ENCODE measurements around the gene LRRC7.

Gene LRRC7

DNA sequence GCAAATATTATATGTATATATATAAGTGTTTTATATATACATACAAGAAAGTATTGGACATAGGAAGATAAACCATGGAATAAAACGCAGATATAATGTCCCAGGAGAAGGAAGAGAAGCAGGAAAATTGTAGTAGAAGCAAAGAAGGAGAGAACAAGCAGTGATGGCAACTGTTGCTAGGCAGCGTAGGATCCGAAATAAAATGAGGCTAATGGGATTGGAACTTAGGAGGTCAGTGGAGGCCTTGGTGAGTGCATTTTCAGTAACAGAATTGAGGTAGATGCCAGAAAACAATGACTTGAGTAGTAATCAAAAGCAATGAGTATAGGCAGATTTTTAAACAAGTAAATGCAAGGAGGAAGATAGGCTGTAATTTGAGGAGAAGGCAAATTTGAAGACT lies 265.8 kb downstream of the LRRC7 start:
- no peak overlapping the region for H4K8ac ChIP-seq (ENCODE audit: low read depth, low read length)

GRCh38 chr1:69834336-69834735 lies 266.6 kb downstream of the LRRC7 start:
- Histone ChIP-seq H3K36me3 (replicated peaks in 1 of 2; ENCODE audit: control insufficient read depth in 2 of 2, insufficient read depth in 2 of 2, low read length in 2 of 2) (no peaks in the 10 kb centered on the region), H3K9ac (ENCODE audit: low read depth, low read length, poor library complexity) (no peak overlapping the region), H2AK5ac (ENCODE audit: low read depth, low read length) (no peak overlapping the region), H3K4me3 (ENCODE audit: low read length in 2 of 2) (no peak overlapping the region), H3K9me3 (replicated peaks in 1 of 2; ENCODE audit: control insufficient read depth in 2 of 2, insufficient read depth in 1 of 2, low read depth in 1 of 2, low read length in 2 of 2) (no peaks in the 10 kb centered on the region), H3K23ac (ENCODE audit: low read depth, low read length, poor library complexity) (no peak overlapping the region), H2BK12ac (ENCODE audit: low read length) (no peak overlapping the region), H3K4me1 (ENCODE audit: control insufficient read depth in 2 of 2, insufficient read depth in 1 of 2, low read depth in 1 of 2, low read length in 2 of 2) (no peaks in the 10 kb centered on the region), H3K27me3 (ENCODE audit: control insufficient read depth in 3 of 3, insufficient read depth in 3 of 3, low read depth in 1 of 3, low read length in 3 of 3) (no peaks in the 10 kb centered on the region), H4K8ac (ENCODE audit: low read depth, low read length) (no peak overlapping the region), H3K79me1 (ENCODE audit: low read depth, low read length) (no peaks in the 10 kb centered on the region), H4K91ac (ENCODE audit: low read depth, low read length, poor library complexity) (no peak overlapping the region), H2BK120ac (ENCODE audit: low read depth, low read length) (no peak overlapping the region), H3K4me2 (ENCODE audit: insufficient read depth, low read length, poor library complexity, severe bottlenecking) (no peak overlapping the region), H3K27ac (replicated peaks; ENCODE audit: low read length) (no peak overlapping the region), H3K18ac (ENCODE audit: low read length) (no peak overlapping the region), H2BK5ac (ENCODE audit: low read length) (no peak overlapping the region), H2AFZ (ENCODE audit: low read length) (no peak overlapping the region), H2BK15ac (ENCODE audit: low read length) (no peak overlapping the region), H3K14ac (ENCODE audit: low read length) (no peak overlapping the region), H3K4ac (ENCODE audit: low read length) (no peak overlapping the region)
- no CpG with 5 or more reads among the region's 2 CpGs for WGBS, 2 donors (ENCODE audit: extremely low coverage in 2 of 2, insufficient read length in 2 of 2, insufficient replicate concordance in 1 of 2)
- DNase-seq (ENCODE audit: low spot score), result no peak

More for the DNA sequence above, 265.8 kb downstream of the LRRC7 start:
- no peak overlapping the region for H3K14ac ChIP-seq (ENCODE audit: low read length)
- no peak overlapping the region for H2AK5ac ChIP-seq (ENCODE audit: low read depth, low read length)
- H3K18ac ChIP-seq (ENCODE audit: low read length), result no peak overlapping the region
- H3K4me2 ChIP-seq (ENCODE audit: insufficient read depth, low read length, poor library complexity, severe bottlenecking), result no peak overlapping the region
- H2BK5ac ChIP-seq (ENCODE audit: low read length), result no peak overlapping the region
- no peak overlapping the region for H3K4ac ChIP-seq (ENCODE audit: low read length)
- H3K79me1 ChIP-seq (ENCODE audit: low read depth, low read length), result no peaks in the 10 kb centered on the region
- H3K9ac ChIP-seq (ENCODE audit: low read depth, low read length, poor library complexity), result no peak overlapping the region
- DNase-seq (ENCODE audit: low spot score), result no peak
- H2BK120ac ChIP-seq (ENCODE audit: low read depth, low read length), result no peak overlapping the region
- no peak overlapping the region for H2BK12ac ChIP-seq (ENCODE audit: low read length)
- H4K91ac ChIP-seq (ENCODE audit: low read depth, low read length, poor library complexity), result no peak overlapping the region
- no peaks in the 10 kb centered on the region for H3K36me3 ChIP-seq (replicated peaks in 1 of 2; ENCODE audit: control insufficient read depth in 2 of 2, insufficient read depth in 2 of 2, low read length in 2 of 2)
- no CpG with 5 or more reads among the region's 3 CpGs for WGBS, 2 donors (ENCODE audit: extremely low coverage in 2 of 2, insufficient read length in 2 of 2, insufficient replicate concordance in 1 of 2)
- H3K4me1 ChIP-seq (ENCODE audit: control insufficient read depth in 2 of 2, insufficient read depth in 1 of 2, low read depth in 1 of 2, low read length in 2 of 2), result no peaks in the 10 kb centered on the region
- H2BK15ac ChIP-seq (ENCODE audit: low read length), result no peak overlapping the region
- H3K23ac ChIP-seq (ENCODE audit: low read depth, low read length, poor library complexity), result no peak overlapping the region
- no peak overlapping the region for H3K4me3 ChIP-seq (ENCODE audit: low read length in 2 of 2)
- H3K27ac ChIP-seq (replicated peaks; ENCODE audit: low read length), result no peak overlapping the region
- no peaks in the 10 kb centered on the region for H3K9me3 ChIP-seq (replicated peaks in 1 of 2; ENCODE audit: control insufficient read depth in 2 of 2, insufficient read depth in 1 of 2, low read depth in 1 of 2, low read length in 2 of 2)
- no peaks in the 10 kb centered on the region for H3K27me3 ChIP-seq (ENCODE audit: control insufficient read depth in 3 of 3, insufficient read depth in 3 of 3, low read depth in 1 of 3, low read length in 3 of 3)
- H2AFZ ChIP-seq (ENCODE audit: low read length), result no peak overlapping the region

DNA sequence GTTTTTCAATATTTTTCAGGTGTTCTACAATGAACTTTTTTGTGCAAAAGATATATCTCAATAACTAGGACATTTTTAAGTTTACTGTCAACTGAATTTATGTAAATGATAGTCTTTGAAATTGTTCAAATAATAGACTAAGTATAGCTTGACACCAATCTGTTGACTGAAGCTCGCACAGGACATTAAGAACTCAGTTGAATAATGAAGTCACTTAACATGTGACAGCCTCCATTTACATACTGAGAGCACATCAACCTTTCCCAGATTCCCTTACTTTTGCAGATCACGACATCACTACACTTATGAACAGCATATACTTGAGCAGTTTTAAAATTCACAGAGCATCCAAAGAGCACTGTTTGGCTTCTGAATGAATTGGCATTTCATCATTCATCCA lies 268.2 kb downstream of the LRRC7 start:
- no peak overlapping the region for H3K9ac ChIP-seq (ENCODE audit: low read depth, low read length, poor library complexity)
- no peak overlapping the region for H3K27ac ChIP-seq (replicated peaks; ENCODE audit: low read length)
- H3K4ac ChIP-seq (ENCODE audit: low read length), result no peak overlapping the region
- H3K36me3 ChIP-seq (replicated peaks in 1 of 2; ENCODE audit: control insufficient read depth in 2 of 2, insufficient read depth in 2 of 2, low read length in 2 of 2), result no peaks in the 10 kb centered on the region
- no peak overlapping the region for H4K8ac ChIP-seq (ENCODE audit: low read depth, low read length)
- H2BK120ac ChIP-seq (ENCODE audit: low read depth, low read length), result no peak overlapping the region
- H2BK5ac ChIP-seq (ENCODE audit: low read length), result no peak overlapping the region
- no peaks in the 10 kb centered on the region for H3K9me3 ChIP-seq (replicated peaks in 1 of 2; ENCODE audit: control insufficient read depth in 2 of 2, insufficient read depth in 1 of 2, low read depth in 1 of 2, low read length in 2 of 2)
- no peak overlapping the region for H3K14ac ChIP-seq (ENCODE audit: low read length)
- no peak overlapping the region for H2BK12ac ChIP-seq (ENCODE audit: low read length)
- H2BK15ac ChIP-seq (ENCODE audit: low read length), result no peak overlapping the region
- no peaks in the 10 kb centered on the region for H3K27me3 ChIP-seq (ENCODE audit: control insufficient read depth in 3 of 3, insufficient read depth in 3 of 3, low read depth in 1 of 3, low read length in 3 of 3)
- H3K23ac ChIP-seq (ENCODE audit: low read depth, low read length, poor library complexity), result no peak overlapping the region
- H3K4me1 ChIP-seq (ENCODE audit: control insufficient read depth in 2 of 2, insufficient read depth in 1 of 2, low read depth in 1 of 2, low read length in 2 of 2), result no peaks in the 10 kb centered on the region
- no peak overlapping the region for H3K4me3 ChIP-seq (ENCODE audit: low read length in 2 of 2)
- H2AFZ ChIP-seq (ENCODE audit: low read length), result no peak overlapping the region
- no peaks in the 10 kb centered on the region for H3K79me1 ChIP-seq (ENCODE audit: low read depth, low read length)
- no peak overlapping the region for H2AK5ac ChIP-seq (ENCODE audit: low read depth, low read length)
- H4K91ac ChIP-seq (ENCODE audit: low read depth, low read length, poor library complexity), result no peak overlapping the region
- no CpG with 5 or more reads among the region's 2 CpGs for WGBS, 2 donors (ENCODE audit: extremely low coverage in 2 of 2, insufficient read length in 2 of 2, insufficient replicate concordance in 1 of 2)
- H3K18ac ChIP-seq (ENCODE audit: low read length), result no peak overlapping the region
- no peak overlapping the region for H3K4me2 ChIP-seq (ENCODE audit: insufficient read depth, low read length, poor library complexity, severe bottlenecking)
- no peak for DNase-seq (ENCODE audit: low spot score)

GRCh38 chr1:69836971-69837636 lies 269.4 kb downstream of the LRRC7 start:
- Histone ChIP-seq H3K23ac (ENCODE audit: low read depth, low read length, poor library complexity) (no peak overlapping the region), H2AFZ (ENCODE audit: low read length) (no peak overlapping the region), H3K27ac (replicated peaks; ENCODE audit: low read length) (no peak overlapping the region), H2AK5ac (ENCODE audit: low read depth, low read length) (no peak overlapping the region), H2BK12ac (ENCODE audit: low read length) (no peak overlapping the region), H3K18ac (ENCODE audit: low read length) (no peak overlapping the region), H3K14ac (ENCODE audit: low read length) (no peak overlapping the region), H2BK120ac (ENCODE audit: low read depth, low read length) (no peak overlapping the region), H3K27me3 (ENCODE audit: control insufficient read depth in 3 of 3, insufficient read depth in 3 of 3, low read depth in 1 of 3, low read length in 3 of 3) (no peaks in the 10 kb centered on the region), H3K9me3 (replicated peaks in 1 of 2; ENCODE audit: control insufficient read depth in 2 of 2, insufficient read depth in 1 of 2, low read depth in 1 of 2, low read length in 2 of 2) (no peaks in the 10 kb centered on the region), H3K79me1 (ENCODE audit: low read depth, low read length) (no peaks in the 10 kb centered on the region), H4K91ac (ENCODE audit: low read depth, low read length, poor library complexity) (no peak overlapping the region), H3K9ac (ENCODE audit: low read depth, low read length, poor library complexity) (no peak overlapping the region), H4K8ac (ENCODE audit: low read depth, low read length) (no peak overlapping the region), H2BK15ac (ENCODE audit: low read length) (no peak overlapping the region), H3K4me3 (ENCODE audit: low read length in 2 of 2) (no peak overlapping the region), H3K36me3 (replicated peaks in 1 of 2; ENCODE audit: control insufficient read depth in 2 of 2, insufficient read depth in 2 of 2, low read length in 2 of 2) (no peaks in the 10 kb centered on the region), H3K4me2 (ENCODE audit: insufficient read depth, low read length, poor library complexity, severe bottlenecking) (no peak overlapping the region), H3K4ac (ENCODE audit: low read length) (no peak overlapping the region), H2BK5ac (ENCODE audit: low read length) (no peak overlapping the region), H3K4me1 (ENCODE audit: control insufficient read depth in 2 of 2, insufficient read depth in 1 of 2, low read depth in 1 of 2, low read length in 2 of 2) (no peaks in the 10 kb centered on the region)
- WGBS, 2 donors (ENCODE audit: extremely low coverage in 2 of 2, insufficient read length in 2 of 2, insufficient replicate concordance in 1 of 2), result no CpG with 5 or more reads among the region's 1 CpG
- DNase-seq (ENCODE audit: low spot score), result no peak

Measured in neuronal stem cell (in vitro differentiated cells).